GM19238 (cell line): ENCODE results near the gene PLSCR1.
A peak's percentile ranks its signal among the peaks of the same experiment; 100 is the strongest.
"Not testable (repeated sequence)": the region's sequence is repeated elsewhere in the genome, so short reads cannot be mapped to it uniquely, and the experiment has no call there.

Experiments used
- DNase-seq: peaks from one replicate; pipeline ENCODE4 v3.0.0; 2011; ENCODE audit warnings: low spot score; ENCODE audit not compliant: insufficient read length

Gene PLSCR1

GRCh38 chr3:146476094-146476740 lies 68.2 kb downstream of the PLSCR1 start:
- no peak for DNase-seq

DNA sequence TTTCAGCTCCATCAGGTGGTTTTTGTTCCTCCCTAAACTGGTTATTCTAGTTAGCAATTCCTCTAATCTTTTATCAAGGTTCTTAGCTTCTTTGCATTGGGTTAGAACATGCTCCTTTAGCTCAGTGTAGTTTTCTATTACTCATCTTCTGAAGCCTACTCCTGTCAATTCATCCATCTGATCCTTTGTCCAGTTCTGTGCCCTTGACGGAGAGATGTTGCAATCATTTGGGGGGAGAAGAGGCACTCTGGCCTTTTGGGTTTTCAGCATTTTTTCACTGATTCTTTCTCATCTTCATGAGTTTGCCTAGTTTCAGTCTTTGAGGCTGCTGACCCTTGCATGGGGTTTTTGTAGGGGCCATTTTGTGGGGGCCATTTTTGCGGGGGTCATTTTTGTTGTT lies 69.4 kb downstream of the PLSCR1 start:
- DNase-seq, result not testable (repeated sequence)

GRCh38 chr3:146473726-146474125 lies 70.7 kb downstream of the PLSCR1 start:
- DNase-seq, result no peak

DNA sequence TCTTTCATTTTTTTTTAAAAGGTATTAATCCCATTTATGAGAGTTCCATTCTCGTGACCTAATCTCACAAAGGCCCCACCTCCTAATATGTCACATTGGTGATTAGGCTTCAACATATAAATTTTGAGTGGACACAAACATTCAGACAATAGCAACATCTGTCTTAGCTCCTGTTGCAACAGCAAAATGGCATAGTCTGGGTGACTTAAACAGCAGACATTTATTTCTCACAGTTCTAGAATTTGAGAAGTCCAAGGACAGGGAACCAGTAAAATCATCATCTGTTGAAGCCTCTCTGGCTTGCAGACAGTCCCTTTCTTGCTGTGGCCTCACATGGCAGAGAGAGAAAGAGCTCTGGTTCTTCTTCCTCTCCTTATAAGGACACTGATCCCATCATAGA lies 71.8 kb downstream of the PLSCR1 start:
- DNase-seq, result no peak

DNA sequence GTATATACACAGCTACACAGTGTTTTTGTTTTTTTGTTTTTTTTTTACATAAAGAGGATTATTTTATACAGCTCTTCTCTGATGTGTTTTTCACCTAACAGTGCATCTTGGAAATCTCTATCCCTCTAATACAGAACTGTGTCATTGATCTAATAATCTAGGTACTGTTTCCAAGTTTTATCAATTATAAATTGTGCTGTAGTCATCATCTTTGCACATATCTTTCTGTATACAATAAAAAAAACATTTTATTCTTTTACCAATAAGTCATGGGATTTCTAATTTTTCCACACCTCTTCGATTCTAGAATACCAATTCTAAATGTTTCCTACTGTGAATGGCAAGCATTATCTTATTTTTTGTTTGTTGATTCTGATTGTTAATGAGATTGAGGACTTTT lies 73.4 kb downstream of the PLSCR1 start:
- DNase-seq, result no peak

GRCh38 chr3:146470425-146470990 lies 73.9 kb downstream of the PLSCR1 start:
- DNase-seq, result no peak

DNA sequence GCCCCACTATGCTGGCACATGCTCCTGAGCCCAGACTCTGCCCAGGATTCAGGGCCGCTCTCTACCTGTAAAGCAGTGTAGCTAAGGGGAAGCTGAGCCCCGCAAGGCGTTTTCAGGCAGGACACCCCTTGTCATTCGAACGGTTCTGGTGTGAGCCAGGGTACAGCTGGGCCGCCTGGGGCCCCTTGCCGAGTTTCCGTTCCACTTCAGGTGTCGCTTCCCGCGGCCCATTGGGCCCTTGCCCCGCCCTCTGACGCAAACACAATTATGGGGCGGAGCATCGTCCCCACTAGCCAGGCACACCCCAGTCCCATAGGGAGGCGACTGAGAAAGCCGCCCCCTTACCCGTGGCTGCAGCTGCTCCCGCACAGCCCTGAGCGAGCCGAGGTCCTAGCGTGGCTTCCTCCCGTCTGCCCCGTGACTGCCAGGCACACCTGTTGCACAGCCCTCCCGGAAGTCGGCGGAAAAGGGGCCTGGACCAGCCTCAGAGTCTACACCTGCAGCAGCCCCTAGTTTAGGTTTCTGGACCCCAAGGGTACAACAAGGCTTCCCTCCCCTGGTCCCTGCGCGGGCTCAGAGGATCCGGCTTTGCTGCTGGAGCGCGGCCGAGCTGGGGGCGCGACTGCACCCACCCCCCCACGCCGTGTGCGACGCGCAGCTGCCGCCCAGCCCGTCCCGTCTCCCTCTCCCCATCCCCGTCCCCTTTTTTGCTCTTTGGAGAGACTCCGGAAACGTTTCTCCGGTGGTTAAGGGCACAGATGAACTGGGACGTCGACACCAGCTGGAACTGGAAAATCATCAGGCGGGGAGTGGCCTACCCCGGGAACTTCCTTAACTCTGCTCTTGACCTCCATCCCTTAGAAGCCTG lies 75.0 kb downstream of the PLSCR1 start, which contains the start of gene PLSCR2:
Gene PLSCR2 (minus strand): TSS at position 412 of the 868 bp plus-strand sequence. CDS start 9,657 bp downstream, outside the sequence.
- DNase-seq, result peak; percentile 80

DNA sequence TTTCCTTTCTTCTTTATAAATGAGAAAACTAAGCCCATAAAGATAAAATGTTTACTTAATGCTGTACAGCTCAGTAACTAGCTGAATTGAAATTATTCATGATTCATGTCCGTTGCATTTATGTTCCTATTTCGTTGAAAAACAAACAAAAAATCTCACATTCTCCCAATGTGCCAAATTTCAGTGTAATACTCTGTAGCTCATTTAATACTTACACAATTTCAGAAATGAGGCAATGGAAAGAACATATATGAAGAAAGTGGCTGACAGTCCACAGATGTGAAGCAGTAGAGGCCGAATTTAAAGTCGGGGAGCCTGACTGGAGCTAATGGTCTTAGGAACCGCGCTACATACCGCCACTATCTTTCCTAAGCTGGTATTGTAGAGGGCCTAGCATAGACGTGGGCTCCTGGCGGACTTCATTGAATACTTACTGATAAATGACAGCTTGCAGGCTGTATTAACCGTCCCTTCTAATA lies 75.7 kb downstream of the PLSCR1 start:
- no peak for DNase-seq

GRCh38 chr3:146468234-146468633 lies 76.2 kb downstream of the PLSCR1 start:
- DNase-seq, result no peak

DNA sequence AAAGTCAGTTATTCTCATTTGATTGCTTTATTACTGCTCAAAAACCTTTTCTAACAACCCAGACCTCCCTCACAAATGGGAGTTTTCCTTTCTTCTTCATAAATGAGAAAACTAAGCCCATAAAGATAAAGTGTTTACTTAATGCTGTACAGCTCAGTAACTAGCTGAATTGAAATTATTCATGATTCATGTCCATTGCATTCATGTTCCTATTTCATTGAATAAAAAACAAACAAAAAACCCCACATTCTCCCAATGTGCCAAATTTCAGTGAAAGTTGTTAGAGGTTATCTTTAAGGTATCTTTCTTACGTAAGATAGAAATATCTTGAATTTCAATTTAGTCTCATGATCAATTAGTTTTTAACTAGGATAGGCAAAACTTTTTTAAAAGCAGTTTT lies 77.8 kb downstream of the PLSCR1 start:
- DNase-seq, result no peak

DNA sequence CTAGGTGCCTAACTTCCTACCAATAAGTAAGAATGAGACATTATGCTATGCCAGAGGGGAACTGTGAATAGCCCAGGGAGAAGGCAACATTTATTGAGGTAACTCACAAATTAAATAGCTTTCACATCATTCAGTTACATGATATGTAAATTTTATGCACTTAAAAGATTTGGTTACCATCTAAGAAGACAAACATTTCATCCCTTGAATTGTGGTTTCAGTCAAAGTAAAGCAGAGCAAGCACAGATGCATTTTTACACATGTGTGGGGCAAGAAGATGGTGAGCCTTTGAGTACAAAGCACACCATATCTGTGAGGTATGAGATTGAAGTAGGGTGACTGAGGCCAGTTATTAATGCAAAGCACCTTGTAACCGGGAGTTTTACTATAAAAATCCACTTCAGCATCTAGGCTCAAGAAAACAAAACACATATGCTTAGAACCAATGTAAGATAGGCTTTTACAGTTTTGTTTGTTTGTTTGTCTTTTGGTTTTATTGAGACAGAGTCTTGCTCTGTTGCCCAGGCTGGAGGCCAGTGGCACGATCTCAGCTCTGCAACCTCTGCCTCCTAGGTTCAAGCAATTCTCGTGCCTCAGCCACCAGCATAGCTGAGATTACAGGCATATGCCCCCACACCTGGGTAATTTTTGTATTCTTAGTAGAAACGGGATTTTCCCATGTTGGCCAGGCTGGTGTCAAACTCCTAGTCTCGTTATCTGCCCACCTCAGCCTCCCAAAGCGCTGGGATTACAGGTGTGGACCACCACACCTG lies 78.5 kb downstream of the PLSCR1 start:
- no peak for DNase-seq
